H9 (cell line): Measurements from ENCODE around the gene CLCA4. TPM values are rescaled to one million over a fixed set of nuclear protein-coding genes. Genes with fewer than 3 reads are reported as not detected.
"Not testable (repeated sequence)": the region's sequence is repeated elsewhere in the genome, so short reads cannot be mapped to it uniquely, and the experiment has no call there.

Experiments used
- DNase-seq: peaks from one replicate; pipeline ENCODE4 v3.0.0-alpha.2; 2017
- H2AFZ ChIP-seq: one replicate; pipeline ENCODE4 v1.6.1; 2013; ENCODE audit warnings: mild to moderate bottlenecking, low read length, control low read depth, moderate library complexity
- H2AK5ac ChIP-seq: 2 replicates; pipeline ENCODE4 v1.6.1; 2013; ENCODE audit warnings: low read length, control low read depth, mixed read lengths; ENCODE audit not compliant: insufficient read length
- H2BK120ac ChIP-seq: one replicate; pipeline ENCODE4 v1.6.1; 2013; ENCODE audit warnings: low read depth, mild to moderate bottlenecking, low read length, control low read depth, inconsistent platforms; ENCODE audit not compliant: poor library complexity, severe bottlenecking
- H2BK12ac ChIP-seq: 2 replicates; pipeline ENCODE4 v1.6.1; 2013; ENCODE audit warnings: low read length, control low read depth, mixed read lengths, low read depth; ENCODE audit not compliant: insufficient read length
- H2BK15ac ChIP-seq: 2 replicates; pipeline ENCODE4 v1.6.1; 2013; ENCODE audit warnings: low read depth, low read length, control low read depth
- H2BK20ac ChIP-seq: one replicate; pipeline ENCODE4 v1.6.1; 2013; ENCODE audit warnings: low read depth, mild to moderate bottlenecking, low read length, control low read depth, inconsistent platforms; ENCODE audit not compliant: poor library complexity, severe bottlenecking
- H2BK5ac ChIP-seq: 2 replicates; pipeline ENCODE4 v1.6.1; 2013; ENCODE audit warnings: low read length, control low read depth, mixed read lengths; ENCODE audit not compliant: insufficient read length
- H3K14ac ChIP-seq: 2 replicates; pipeline ENCODE4 v1.6.1; 2013; ENCODE audit warnings: low read length, control low read depth; ENCODE audit not compliant: insufficient read depth
- H3K18ac ChIP-seq: 2 replicates; pipeline ENCODE4 v1.6.1; 2013; ENCODE audit warnings: low read depth, mild to moderate bottlenecking, mixed read lengths, low read length, control low read depth; ENCODE audit not compliant: insufficient read length
- H3K23ac ChIP-seq: 2 replicates; pipeline ENCODE4 v1.6.1; 2013; ENCODE audit warnings: low read length, control low read depth, mixed read lengths, low read depth; ENCODE audit not compliant: insufficient read length
- H3K23me2 ChIP-seq: 2 replicates; pipeline ENCODE4 v1.6.1; 2013; ENCODE audit warnings: low read depth, mild to moderate bottlenecking, mixed read lengths, low read length, control low read depth; ENCODE audit not compliant: insufficient read length, poor library complexity, severe bottlenecking
- H3K27ac ChIP-seq: 2 replicates; pipeline ENCODE4 v1.5.1; 2013; ENCODE audit warnings: low read length, control low read depth, mixed read lengths, low read depth; ENCODE audit not compliant: insufficient read length
- H3K27me3 ChIP-seq: 2 replicates; pipeline ENCODE4 v1.6.1; 2013; ENCODE audit warnings: low read length, control low read depth, inconsistent platforms; ENCODE audit not compliant: insufficient read depth
- H3K4ac ChIP-seq: 2 replicates; pipeline ENCODE4 v1.6.1; 2013; ENCODE audit warnings: low read depth, mild to moderate bottlenecking, control low read depth, inconsistent platforms, low read length, moderate library complexity
- H3K4me1 ChIP-seq: 2 replicates; pipeline ENCODE4 v1.6.1; 2013; ENCODE audit warnings: low read length, control low read depth, inconsistent platforms; ENCODE audit not compliant: insufficient read depth
- H3K4me2 ChIP-seq: 2 replicates; pipeline ENCODE4 v1.6.1; 2013; ENCODE audit warnings: low read length, control low read depth, mixed read lengths; ENCODE audit not compliant: insufficient read length, insufficient read depth
- H3K56ac ChIP-seq: 2 replicates; pipeline ENCODE4 v1.6.1; 2013; ENCODE audit warnings: low read depth, mild to moderate bottlenecking, mixed read lengths, low read length, control low read depth; ENCODE audit not compliant: insufficient read length
- H3K79me1 ChIP-seq: 2 replicates; pipeline ENCODE4 v1.6.1; 2013; ENCODE audit warnings: low read depth, mild to moderate bottlenecking, moderate library complexity, low read length, control low read depth, inconsistent platforms; ENCODE audit not compliant: insufficient read depth, poor library complexity, severe bottlenecking
- H3K79me2 ChIP-seq: 2 replicates; pipeline ENCODE4 v1.6.1; 2013; ENCODE audit warnings: low read length, control low read depth, inconsistent platforms; ENCODE audit not compliant: insufficient read depth
- H3K9ac ChIP-seq: 2 replicates; pipeline ENCODE4 v1.6.1; 2013; ENCODE audit warnings: low read length, control low read depth, mixed read lengths; ENCODE audit not compliant: insufficient read length; ENCODE audit errors: extremely low read depth
- H3K9me3 ChIP-seq: one replicate; pipeline ENCODE4 v1.6.1; 2013; ENCODE audit warnings: low read depth, low read length, inconsistent platforms; ENCODE audit not compliant: control insufficient read depth
- H3T11ph ChIP-seq: one replicate; pipeline ENCODE4 v1.6.1; 2013; ENCODE audit warnings: mild to moderate bottlenecking, low read length, control low read depth, inconsistent platforms
- H4K20me1 ChIP-seq: one replicate; pipeline ENCODE4 v1.6.1; 2013; ENCODE audit not compliant: control insufficient read depth, insufficient read length, insufficient read depth
- H4K5ac ChIP-seq: 2 replicates; pipeline ENCODE4 v1.6.1; 2013; ENCODE audit warnings: low read depth, mild to moderate bottlenecking, mixed read lengths, low read length, control low read depth; ENCODE audit not compliant: insufficient read length
- H4K8ac ChIP-seq: replicated peaks from 2 replicates; pipeline ENCODE4 v1.6.1; 2013; ENCODE audit warnings: low read length, control low read depth, mixed read lengths, low read depth; ENCODE audit not compliant: insufficient read length
- H4K91ac ChIP-seq: 2 replicates; pipeline ENCODE4 v1.6.1; 2013; ENCODE audit warnings: low read depth, mild to moderate bottlenecking, moderate library complexity, mixed read lengths, low read length, control low read depth; ENCODE audit not compliant: insufficient read length
- H3K27ac Mint-ChIP-seq, 3 experiments: 2 replicates in 2 of 3; 3 replicates in 1 of 3; pipeline ENCODE4 v1.8.0; 2020 to 2021; ENCODE audit warnings: mixed read lengths in 3 of 3, mild to moderate bottlenecking in 1 of 3, moderate library complexity in 1 of 3
- H3K27me3 Mint-ChIP-seq: 2 replicates; pipeline ENCODE4 v1.8.0; 2021; ENCODE audit warnings: low read depth, mild to moderate bottlenecking, moderate library complexity, mixed read lengths
- H3K36me3 Mint-ChIP-seq, 3 experiments: 2 replicates in 2 of 3; 3 replicates in 1 of 3; pipeline ENCODE4 v1.8.0; 2020 to 2021; ENCODE audit warnings: low read depth in 3 of 3, mixed read lengths in 3 of 3; ENCODE audit not compliant: insufficient read depth in 1 of 3
- H3K4me1 Mint-ChIP-seq, 2 experiments: 2 replicates each; pipeline ENCODE4 v1.8.0; 2020; ENCODE audit warnings: mixed read lengths in 2 of 2
- H3K4me3 Mint-ChIP-seq, 2 experiments: 2 replicates in 1 of 2; 3 replicates in 1 of 2; pipeline ENCODE4 v1.8.0; 2020 to 2021; ENCODE audit warnings: mild to moderate bottlenecking in 2 of 2, mixed read lengths in 2 of 2, moderate library complexity in 1 of 2
- H3K9me3 Mint-ChIP-seq, 2 experiments: 2 replicates in 1 of 2; 3 replicates in 1 of 2; pipeline ENCODE4 v1.8.0; 2020; ENCODE audit warnings: mild to moderate bottlenecking in 2 of 2, mixed read lengths in 2 of 2, moderate library complexity in 1 of 2
- WGBS: extraction: QIAGEN DNeasy Blood & Tissue Kit; methylation state at CpG from one replicate; pipeline ENCODE4 v1.1.7; 2013; ENCODE audit warnings: missing lambda C conversion rate, low lambda C conversion rate, mixed read lengths; ENCODE audit not compliant: insufficient read length; ENCODE audit errors: extremely low coverage; 5-methylcytosine and 5-hydroxymethylcytosine counted together
- total RNA-seq: library from RNA; stranded (reverse); gene quantifications from 2 replicates; pipeline ENCODE4 v1.2.1, GENCODE V29; 2021
- TF ChIP-seq, protein P1 (sequence below): fragments of 200-600 bp; sonication (generic); conservative IDR thresholded peaks from 3 replicates; pipeline ENCODE4 v1.8.0; 2021; ENCODE audit warnings: antibody characterized with exemption, mild to moderate bottlenecking

The CLCA4 gene
- total RNA-seq, 1 experiment from 2014 or later: not detected

DNA sequence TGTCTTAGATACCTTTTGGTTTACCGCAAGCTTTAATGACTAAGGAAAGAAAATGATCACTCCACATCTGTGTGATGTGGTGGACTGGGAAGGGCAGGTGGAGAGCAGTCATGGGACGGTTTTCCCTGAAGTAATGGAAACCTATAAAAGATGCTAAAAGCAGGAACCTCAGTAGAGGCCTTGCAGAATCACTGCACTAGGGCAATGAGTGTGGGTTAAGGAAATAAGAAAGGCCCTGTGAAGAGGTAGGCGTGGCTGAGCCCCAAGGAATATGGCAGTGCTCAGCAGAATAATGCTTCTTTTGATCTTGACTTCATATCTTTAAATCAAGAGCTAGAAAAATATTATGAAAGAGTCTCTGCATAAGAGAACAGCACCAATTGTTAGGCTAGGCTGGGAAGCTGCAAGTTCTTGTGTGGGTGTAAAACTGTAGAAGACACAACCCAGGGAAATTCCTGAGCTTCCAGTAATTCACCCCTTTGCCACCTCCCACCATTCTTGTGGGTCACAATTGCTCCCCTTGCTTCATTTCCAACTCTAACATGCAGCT is 49.9 kb downstream of the CLCA4 start:
- H3K4me2 ChIP-seq: no peak overlapping the region

DNA sequence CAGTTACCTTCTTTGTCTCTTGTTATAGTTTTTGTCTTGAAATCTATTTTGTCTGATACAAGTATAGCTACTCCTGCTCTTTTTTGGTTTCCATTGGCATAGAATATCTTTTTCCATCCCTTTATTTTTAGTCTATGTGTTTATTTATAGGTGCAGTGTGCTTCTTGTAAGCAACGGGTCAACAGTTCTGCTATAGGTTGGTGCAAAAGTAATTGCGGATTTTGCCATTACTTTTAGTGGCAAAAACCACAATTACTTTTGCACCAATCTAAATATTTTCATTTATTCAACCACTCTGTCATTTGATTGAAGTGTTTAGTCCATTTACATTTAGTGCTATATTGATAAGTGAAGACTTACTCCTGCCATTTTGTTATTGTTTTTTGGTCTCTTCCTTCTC is 59.2 kb downstream of the CLCA4 start:
- H3K56ac ChIP-seq, H3K4me2 ChIP-seq, H2AK5ac ChIP-seq, H4K8ac ChIP-seq, H3K9me3 ChIP-seq, H2BK5ac ChIP-seq, H2BK20ac ChIP-seq, H4K20me1 ChIP-seq, H3K27ac Mint-ChIP-seq, H2AFZ ChIP-seq, H4K91ac ChIP-seq, H2BK12ac ChIP-seq, H2BK15ac ChIP-seq, H3K4ac ChIP-seq, H2BK120ac ChIP-seq, H3K9ac ChIP-seq, H4K5ac ChIP-seq, H3K4me1 Mint-ChIP-seq, H3K27ac ChIP-seq, H3K18ac ChIP-seq, H3T11ph ChIP-seq, H3K79me1 ChIP-seq, H3K23ac ChIP-seq, H3K27me3 ChIP-seq, H3K4me3 Mint-ChIP-seq, DNase-seq, H3K23me2 ChIP-seq, H3K14ac ChIP-seq, H3K9me3 Mint-ChIP-seq, H3K36me3 Mint-ChIP-seq, H3K79me2 ChIP-seq, H3K4me1 ChIP-seq, H3K27me3 Mint-ChIP-seq: not testable (repeated sequence)
- no CpG with 5 or more reads among the region's 2 CpGs for WGBS

More for the DNA sequence above, 49.9 kb downstream of the CLCA4 start:
- no peak overlapping the region for H4K91ac ChIP-seq
- H3K14ac ChIP-seq: no peak overlapping the region
- no peak overlapping the region for H2BK20ac ChIP-seq
- no peak for DNase-seq
- H3K23ac ChIP-seq: no peak overlapping the region
- no peak overlapping the region for H4K8ac ChIP-seq
- no peaks in the 10 kb centered on the region for H3K4me1 ChIP-seq
- no peak overlapping the region for H2BK15ac ChIP-seq
- H3K9ac ChIP-seq: no peak overlapping the region
- no peaks in the 10 kb centered on the region for H3K79me2 ChIP-seq
- H2AFZ ChIP-seq: no peak overlapping the region
- Mint-ChIP-seq H3K4me3 (no peak overlapping the region), H3K9me3 (peaks cover 11 to 31% of the 10 kb centered on the region in 2 experiments), H3K36me3 (peaks cover 10 to 24% (median 20%) of the 10 kb centered on the region in 3 experiments; a peak in 6 of 7 replicates), H3K27ac (no peak overlapping the region), H3K27me3 (no peaks in the 10 kb centered on the region), H3K4me1 (peaks cover 3 to 5% of the 10 kb centered on the region in 2 experiments; a peak in 2 of 4 replicates)
- H3K27me3 ChIP-seq: no peaks in the 10 kb centered on the region
- H3K9me3 ChIP-seq: peaks cover 10% of the 10 kb centered on the region
- no peak overlapping the region for H3K27ac ChIP-seq
- H3K18ac ChIP-seq: no peak overlapping the region
- no peak overlapping the region for H2AK5ac ChIP-seq
- no peak overlapping the region for H2BK120ac ChIP-seq
- H2BK12ac ChIP-seq: no peak overlapping the region
- no peaks in the 10 kb centered on the region for H3K79me1 ChIP-seq
- no peaks in the 10 kb centered on the region for H3K23me2 ChIP-seq
- TF ChIP-seq, protein P1, sequence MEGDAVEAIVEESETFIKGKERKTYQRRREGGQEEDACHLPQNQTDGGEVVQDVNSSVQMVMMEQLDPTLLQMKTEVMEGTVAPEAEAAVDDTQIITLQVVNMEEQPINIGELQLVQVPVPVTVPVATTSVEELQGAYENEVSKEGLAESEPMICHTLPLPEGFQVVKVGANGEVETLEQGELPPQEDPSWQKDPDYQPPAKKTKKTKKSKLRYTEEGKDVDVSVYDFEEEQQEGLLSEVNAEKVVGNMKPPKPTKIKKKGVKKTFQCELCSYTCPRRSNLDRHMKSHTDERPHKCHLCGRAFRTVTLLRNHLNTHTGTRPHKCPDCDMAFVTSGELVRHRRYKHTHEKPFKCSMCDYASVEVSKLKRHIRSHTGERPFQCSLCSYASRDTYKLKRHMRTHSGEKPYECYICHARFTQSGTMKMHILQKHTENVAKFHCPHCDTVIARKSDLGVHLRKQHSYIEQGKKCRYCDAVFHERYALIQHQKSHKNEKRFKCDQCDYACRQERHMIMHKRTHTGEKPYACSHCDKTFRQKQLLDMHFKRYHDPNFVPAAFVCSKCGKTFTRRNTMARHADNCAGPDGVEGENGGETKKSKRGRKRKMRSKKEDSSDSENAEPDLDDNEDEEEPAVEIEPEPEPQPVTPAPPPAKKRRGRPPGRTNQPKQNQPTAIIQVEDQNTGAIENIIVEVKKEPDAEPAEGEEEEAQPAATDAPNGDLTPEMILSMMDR: no peak
- no peak overlapping the region for H3K4ac ChIP-seq
- no CpG with 5 or more reads among the region's 3 CpGs for WGBS
- H4K5ac ChIP-seq: no peak overlapping the region
- H3T11ph ChIP-seq: no peak overlapping the region
- no peak overlapping the region for H2BK5ac ChIP-seq
- H3K56ac ChIP-seq: no peak overlapping the region
- H4K20me1 ChIP-seq: no peaks in the 10 kb centered on the region
